Loucy (cell line): ENCODE measurements around the gene PSMG4.
"Not testable (repeated sequence)": the region's sequence is repeated elsewhere in the genome, so short reads cannot be mapped to it uniquely, and the experiment has no call there.

Experiments
- H2AFZ ChIP-seq: fragments of 200-600 bp; sonication (generic); 2 replicates; pipeline ENCODE4 v1.6.0; 2016; ENCODE audit warnings: antibody characterized with exemption, mild to moderate bottlenecking, low read length, moderate library complexity
- H3F3A ChIP-seq: fragments of 200-600 bp; 2 replicates; pipeline ENCODE4 v1.6.0; 2016; ENCODE audit warnings: antibody characterized with exemption, low read depth, mild to moderate bottlenecking
- H3K27me3 ChIP-seq: fragments of 200-600 bp; sonication (generic); 2 replicates; pipeline ENCODE4 v1.6.1; 2014; ENCODE audit warnings: low read length, mild to moderate bottlenecking; ENCODE audit not compliant: insufficient read depth, poor library complexity, severe bottlenecking
- H3K36me3 ChIP-seq: fragments of 200-600 bp; sonication (generic); 2 replicates; pipeline ENCODE4 v1.6.1; 2016; ENCODE audit warnings: low read length; ENCODE audit not compliant: insufficient read depth
- H3K4me1 ChIP-seq: fragments of 200-600 bp; sonication (generic); 2 replicates; pipeline ENCODE4 v1.5.1; 2014; ENCODE audit warnings: low read length, mild to moderate bottlenecking; ENCODE audit not compliant: insufficient read depth, poor library complexity, severe bottlenecking
- H3K4me2 ChIP-seq: fragments of 200-600 bp; sonication (generic); 2 replicates; pipeline ENCODE4 v1.6.0; 2014; ENCODE audit warnings: antibody characterized with exemption, low read length, low read depth, mild to moderate bottlenecking; ENCODE audit not compliant: poor library complexity, severe bottlenecking
- H3K4me3 ChIP-seq: fragments of 200-600 bp; sonication (generic); 2 replicates; pipeline ENCODE4 v1.5.1; 2014; ENCODE audit warnings: low read length, mild to moderate bottlenecking, mixed read lengths; ENCODE audit not compliant: poor library complexity, severe bottlenecking
- H3K79me2 ChIP-seq: fragments of 200-600 bp; sonication (generic); 2 replicates; pipeline ENCODE4 v1.6.1; 2014; ENCODE audit warnings: low read length; ENCODE audit not compliant: insufficient read depth
- H3K9ac ChIP-seq: fragments of 200-600 bp; sonication (generic); 2 replicates; pipeline ENCODE4 v1.6.0; 2014; ENCODE audit warnings: mild to moderate bottlenecking, low read depth, low read length, moderate library complexity; ENCODE audit not compliant: poor library complexity, severe bottlenecking
- H3K9me2 ChIP-seq: fragments of 200-600 bp; sonication (generic); replicated peaks from 2 replicates; pipeline ENCODE4 v1.6.1; 2016; ENCODE audit warnings: low read depth, low read length, mixed read lengths
- H3K9me3 ChIP-seq: fragments of 200-600 bp; sonication (generic); 2 replicates; pipeline ENCODE4 v1.6.1; 2014; ENCODE audit warnings: mild to moderate bottlenecking, antibody characterized with exemption, low read length, low read depth; ENCODE audit not compliant: insufficient read depth
- H4K20me1 ChIP-seq: fragments of 200-600 bp; sonication (generic); 2 replicates; pipeline ENCODE4 v1.6.0; 2014; ENCODE audit warnings: antibody characterized with exemption, low read length, mild to moderate bottlenecking; ENCODE audit not compliant: insufficient read depth, poor library complexity, severe bottlenecking
- CTCF ChIP-seq: fragments of 200-600 bp; sonication (generic); conservative IDR thresholded peaks from 2 replicates; pipeline ENCODE4 v1.5.1; 2014; ENCODE audit warnings: mild to moderate bottlenecking, antibody characterized with exemption, low read length
- EZH2phosphoT487 ChIP-seq: fragments of 200-600 bp; IDR thresholded peaks from 2 replicates; pipeline ENCODE4 v1.6.1; 2018; ENCODE audit warnings: antibody characterized with exemption, mild to moderate bottlenecking, moderate library complexity, borderline replicate concordance

PSMG4 gene

GRCh38 chr6:3240595-3240994 lies 18.2 kb upstream of the PSMG4 start:
- no peaks in the 10 kb centered on the region for H3K36me3 ChIP-seq
- H3K9me2 ChIP-seq = no peaks in the 10 kb centered on the region
- no peaks in the 10 kb centered on the region for H3K9me3 ChIP-seq
- no peak for TF ChIP-seq EZH2phosphoT487
- TF ChIP-seq CTCF = no peak
- H3K4me3 ChIP-seq = no peak overlapping the region
- H3K9ac ChIP-seq = no peak overlapping the region
- no peaks in the 10 kb centered on the region for H3K79me2 ChIP-seq
- no peaks in the 10 kb centered on the region for H3K27me3 ChIP-seq
- peaks cover 5% of the 10 kb centered on the region for H3K4me1 ChIP-seq
- H3F3A ChIP-seq = no peaks in the 10 kb centered on the region
- H3K4me2 ChIP-seq = no peak overlapping the region
- no peak overlapping the region for H2AFZ ChIP-seq
- no peaks in the 10 kb centered on the region for H4K20me1 ChIP-seq

- H3K9me3 ChIP-seq, H3K4me3 ChIP-seq, H3K9ac ChIP-seq, H2AFZ ChIP-seq, H3K4me2 ChIP-seq, H3K36me3 ChIP-seq, H3K79me2 ChIP-seq, H4K20me1 ChIP-seq, H3K9me2 ChIP-seq, H3K4me1 ChIP-seq, H3F3A ChIP-seq, H3K27me3 ChIP-seq: not testable (repeated sequence)
These were observed 17.0 kb upstream of the PSMG4 start for GRCh38 chr6:3241745-3242144.

- H3K4me1 ChIP-seq = no peaks in the 10 kb centered on the region
- no peak for TF ChIP-seq EZH2phosphoT487
- TF ChIP-seq CTCF = no peak
- no peak overlapping the region for H3K4me3 ChIP-seq
- H2AFZ ChIP-seq = no peak overlapping the region
- no peaks in the 10 kb centered on the region for H3K27me3 ChIP-seq
- no peaks in the 10 kb centered on the region for H3K9me2 ChIP-seq
- no peaks in the 10 kb centered on the region for H3K9me3 ChIP-seq
- no peaks in the 10 kb centered on the region for H3K79me2 ChIP-seq
- H3K36me3 ChIP-seq = no peaks in the 10 kb centered on the region
- no peak overlapping the region for H3K9ac ChIP-seq
- H4K20me1 ChIP-seq = no peaks in the 10 kb centered on the region
- no peaks in the 10 kb centered on the region for H3F3A ChIP-seq
- no peak overlapping the region for H3K4me2 ChIP-seq
These were observed 16.0 kb upstream of the PSMG4 start for GRCh38 chr6:3242768-3243167.

GRCh38 chr6:3244003-3244831 lies 14.5 kb upstream of the PSMG4 start:
- no peak for TF ChIP-seq CTCF
- no peak for TF ChIP-seq EZH2phosphoT487
- no peak overlapping the region for H3K4me2 ChIP-seq
- H3K9me3 ChIP-seq = no peaks in the 10 kb centered on the region
- no peaks in the 10 kb centered on the region for H3K79me2 ChIP-seq
- no peak overlapping the region for H2AFZ ChIP-seq
- H3K4me3 ChIP-seq = no peak overlapping the region
- H3K9me2 ChIP-seq = no peaks in the 10 kb centered on the region
- H3F3A ChIP-seq = no peaks in the 10 kb centered on the region
- no peaks in the 10 kb centered on the region for H3K4me1 ChIP-seq
- H3K36me3 ChIP-seq = no peaks in the 10 kb centered on the region
- H4K20me1 ChIP-seq = no peaks in the 10 kb centered on the region
- no peaks in the 10 kb centered on the region for H3K27me3 ChIP-seq
- no peak overlapping the region for H3K9ac ChIP-seq

- not testable (repeated sequence) for H3K9ac ChIP-seq, H3K9me3 ChIP-seq, H3F3A ChIP-seq, H3K36me3 ChIP-seq, H2AFZ ChIP-seq, H4K20me1 ChIP-seq, H3K4me3 ChIP-seq, H3K9me2 ChIP-seq, H3K4me2 ChIP-seq, H3K27me3 ChIP-seq, H3K79me2 ChIP-seq, H3K4me1 ChIP-seq
These were observed 13.9 kb upstream of the PSMG4 start for GRCh38 chr6:3244832-3245161.
